ENCODE data around the gene P2RY2. TPM values are rescaled to one million over a fixed set of nuclear protein-coding genes. Genes with fewer than 3 reads are reported as not detected.
"Not testable (repeated sequence)": the region's sequence is repeated elsewhere in the genome, so short reads cannot be mapped to it uniquely, and the experiment has no call there.

Gene P2RY2
- total and polyA plus RNA-seq, 2 donors (not counting 1 experiment from before 2014, with no cell fraction given), result 0.05 to 0.17 TPM

- Histone ChIP-seq H3K4me1 (ENCODE audit: control insufficient read depth, extremely low read depth, insufficient read depth, low read length) (no peaks in the 10 kb centered on the region), H3K27ac (ENCODE audit: insufficient read depth, low read length) (no peak overlapping the region), H3K9me3 (ENCODE audit: control insufficient read depth, insufficient read depth, low read depth, low read length) (no peaks in the 10 kb centered on the region), H3K4me2 (ENCODE audit: extremely low read depth, insufficient read depth, low read length) (no peak overlapping the region), H2AFZ (ENCODE audit: low read length) (no peak overlapping the region), H3K9ac (ENCODE audit: insufficient read depth, low read length) (no peak overlapping the region), H3K36me3 (ENCODE audit: control insufficient read depth, insufficient read depth, low read length) (no peaks in the 10 kb centered on the region), H3K79me2 (ENCODE audit: control insufficient read depth, insufficient read depth, low read length) (no peaks in the 10 kb centered on the region), H4K20me1 (ENCODE audit: control insufficient read depth, extremely low read depth, insufficient read depth, low read length) (no peaks in the 10 kb centered on the region), H3K4me3 (replicated peaks in 1 of 4; ENCODE audit: control extremely low read depth in 1 of 4, insufficient read depth in 1 of 4, low read depth in 3 of 4, low read length in 4 of 4) (no peak overlapping the region), H3K27me3 (ENCODE audit: control insufficient read depth, insufficient read depth, low read length) (peaks cover 13% of the 10 kb centered on the region)
- no peak for DNase-seq (ENCODE audit: low read depth in 2 of 2)
- TF ChIP-seq EZH2 (IDR thresholded peaks at IDR 0.05; ENCODE audit: low read length, missing control alignments) (no peak), CTCF (conservative IDR thresholded peaks at IDR 0.05 in 1 of 2, IDR thresholded peaks at IDR 0.05 in 1 of 2; ENCODE audit: low read depth in 1 of 2, low read length in 2 of 2) (no peak)
Observed at GRCh38 chr11:73270016-73270854, 52.2 kb downstream of the P2RY2 start.

GRCh38 chr11:73270855-73271477 is 52.9 kb downstream of the P2RY2 start:
- Histone ChIP-seq H3K4me1 (ENCODE audit: control insufficient read depth, extremely low read depth, insufficient read depth, low read length) (no peaks in the 10 kb centered on the region), H3K4me3 (replicated peaks in 1 of 4; ENCODE audit: control extremely low read depth in 1 of 4, insufficient read depth in 1 of 4, low read depth in 3 of 4, low read length in 4 of 4) (no peak overlapping the region), H2AFZ (ENCODE audit: low read length) (no peak overlapping the region), H3K9ac (ENCODE audit: insufficient read depth, low read length) (no peak overlapping the region), H3K27ac (ENCODE audit: insufficient read depth, low read length) (no peak overlapping the region), H3K79me2 (ENCODE audit: control insufficient read depth, insufficient read depth, low read length) (no peaks in the 10 kb centered on the region), H3K27me3 (ENCODE audit: control insufficient read depth, insufficient read depth, low read length) (peaks cover 14% of the 10 kb centered on the region), H3K4me2 (ENCODE audit: extremely low read depth, insufficient read depth, low read length) (no peak overlapping the region), H3K36me3 (ENCODE audit: control insufficient read depth, insufficient read depth, low read length) (no peaks in the 10 kb centered on the region), H4K20me1 (ENCODE audit: control insufficient read depth, extremely low read depth, insufficient read depth, low read length) (no peaks in the 10 kb centered on the region), H3K9me3 (ENCODE audit: control insufficient read depth, insufficient read depth, low read depth, low read length) (no peaks in the 10 kb centered on the region)
- DNase-seq (ENCODE audit: low read depth in 2 of 2), result no peak
- TF ChIP-seq EZH2 (IDR thresholded peaks at IDR 0.05; ENCODE audit: low read length, missing control alignments) (no peak), CTCF (conservative IDR thresholded peaks at IDR 0.05 in 1 of 2, IDR thresholded peaks at IDR 0.05 in 1 of 2; ENCODE audit: low read depth in 1 of 2, low read length in 2 of 2) (no peak)

- DNase-seq (ENCODE audit: low read depth in 2 of 2); H3K9ac ChIP-seq (ENCODE audit: insufficient read depth, low read length); H3K4me2 ChIP-seq (ENCODE audit: extremely low read depth, insufficient read depth, low read length): not testable (repeated sequence)
Observed at GRCh38 chr11:73271478-73271865, 53.4 kb downstream of the P2RY2 start.

More at GRCh38 chr11:73271478-73271865, 53.4 kb downstream of the P2RY2 start:
- not testable (repeated sequence) for H3K36me3 ChIP-seq (ENCODE audit: control insufficient read depth, insufficient read depth, low read length); H3K4me3 ChIP-seq (replicated peaks in 1 of 4; ENCODE audit: control extremely low read depth in 1 of 4, insufficient read depth in 1 of 4, low read depth in 3 of 4, low read length in 4 of 4); H4K20me1 ChIP-seq (ENCODE audit: control insufficient read depth, extremely low read depth, insufficient read depth, low read length); H3K4me1 ChIP-seq (ENCODE audit: control insufficient read depth, extremely low read depth, insufficient read depth, low read length); H3K27ac ChIP-seq (ENCODE audit: insufficient read depth, low read length); H3K79me2 ChIP-seq (ENCODE audit: control insufficient read depth, insufficient read depth, low read length); H3K9me3 ChIP-seq (ENCODE audit: control insufficient read depth, insufficient read depth, low read depth, low read length); H2AFZ ChIP-seq (ENCODE audit: low read length)
- peaks cover 14% of the 10 kb centered on the region for H3K27me3 ChIP-seq (ENCODE audit: control insufficient read depth, insufficient read depth, low read length)
